HCT116 (cell line): Measurements from ENCODE around the gene NAPSA.

Experiments used
- CBX3 ChIP-seq: IDR thresholded peaks from 2 replicates; pipeline ENCODE4 v1.6.1; 2012; ENCODE audit warnings: low read depth
- EZH2 ChIP-seq: fragments of 200-600 bp; sonication (generic); IDR thresholded peaks from 2 replicates; pipeline ENCODE4 v1.6.1; 2017; ENCODE audit warnings: antibody characterized with exemption, mixed run types
- EZH2phosphoT487 ChIP-seq: fragments of 200-600 bp; IDR thresholded peaks from 2 replicates; pipeline ENCODE4 v1.6.1; 2018; ENCODE audit warnings: antibody characterized with exemption, borderline replicate concordance
- POLR2A ChIP-seq: IDR thresholded peaks from 2 replicates; pipeline ENCODE4 v1.7.0; 2011; ENCODE audit warnings: borderline replicate concordance; ENCODE audit not compliant: insufficient read depth, insufficient read length; ENCODE audit errors: extremely low read depth
- RAD21 ChIP-seq: IDR thresholded peaks from 2 replicates; pipeline ENCODE4 v1.6.1; 2012; ENCODE audit warnings: low read depth, mild to moderate bottlenecking
- TF ChIP-seq, protein P1 (sequence below), 3 experiments: fragments of 200-600 bp in 1 of 3; sonication (generic) in 1 of 3; IDR thresholded peaks in 2 of 3; conservative IDR thresholded peaks in 1 of 3; 2 replicates each; pipeline ENCODE4 v1.5.1; 2012 to 2017; ENCODE audit warnings: low read depth in 2 of 3, low read length in 2 of 3, antibody characterized with exemption in 1 of 3, borderline replicate concordance in 1 of 3, control low read depth in 1 of 3, mild to moderate bottlenecking in 1 of 3, mixed read lengths in 1 of 3, mixed run types in 1 of 3, moderate library complexity in 1 of 3; ENCODE audit not compliant: insufficient read depth in 1 of 3
- TF ChIP-seq, protein P2 (sequence below): IDR thresholded peaks from 2 replicates; pipeline ENCODE4 v1.6.1; 2012

DNA sequence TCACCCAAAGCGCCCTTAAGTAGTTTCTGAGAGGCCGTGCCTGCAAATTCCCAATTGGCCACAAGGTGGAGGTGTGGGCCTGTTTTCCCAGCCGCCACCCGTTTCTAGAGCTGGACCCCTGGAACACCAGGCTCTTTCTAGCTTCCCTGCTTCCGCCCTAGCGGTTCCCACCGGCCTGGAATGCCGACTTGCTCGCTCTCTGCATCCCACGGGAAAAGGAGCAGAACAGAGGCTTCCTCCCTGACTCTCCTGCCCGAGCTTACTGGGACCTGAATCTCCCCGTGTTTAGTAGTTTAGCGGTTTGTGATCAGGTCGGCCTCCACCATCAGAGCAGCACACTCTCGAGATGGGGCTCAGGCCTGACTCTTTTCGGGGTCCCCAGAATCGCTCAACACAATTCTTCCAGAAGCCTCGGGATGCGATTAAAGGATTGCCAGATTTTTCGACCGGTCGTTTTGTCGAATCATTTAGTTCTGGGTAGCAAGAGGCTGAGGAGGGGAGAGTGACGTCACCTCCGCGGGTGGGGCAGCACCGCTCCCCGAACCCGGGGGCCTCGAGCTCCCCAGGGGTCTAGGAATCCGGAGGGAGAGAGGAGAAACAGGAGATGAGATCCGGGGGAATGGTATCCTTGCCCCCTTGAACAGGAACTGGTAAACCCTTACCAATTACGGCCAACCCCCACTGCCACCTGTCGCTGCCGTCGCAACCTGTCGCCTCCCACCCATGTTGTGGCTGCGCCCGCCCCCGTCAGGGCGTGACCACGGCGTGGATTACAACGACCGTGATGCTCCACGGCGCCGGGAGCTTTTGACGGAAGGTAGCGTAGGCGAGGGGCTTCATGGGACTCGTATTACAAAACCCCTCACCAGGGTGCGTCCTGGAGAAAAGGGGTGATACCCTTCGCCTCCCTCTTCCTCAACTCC lies 8.0 kb downstream of the NAPSA start:
- TF ChIP-seq, protein P1, sequence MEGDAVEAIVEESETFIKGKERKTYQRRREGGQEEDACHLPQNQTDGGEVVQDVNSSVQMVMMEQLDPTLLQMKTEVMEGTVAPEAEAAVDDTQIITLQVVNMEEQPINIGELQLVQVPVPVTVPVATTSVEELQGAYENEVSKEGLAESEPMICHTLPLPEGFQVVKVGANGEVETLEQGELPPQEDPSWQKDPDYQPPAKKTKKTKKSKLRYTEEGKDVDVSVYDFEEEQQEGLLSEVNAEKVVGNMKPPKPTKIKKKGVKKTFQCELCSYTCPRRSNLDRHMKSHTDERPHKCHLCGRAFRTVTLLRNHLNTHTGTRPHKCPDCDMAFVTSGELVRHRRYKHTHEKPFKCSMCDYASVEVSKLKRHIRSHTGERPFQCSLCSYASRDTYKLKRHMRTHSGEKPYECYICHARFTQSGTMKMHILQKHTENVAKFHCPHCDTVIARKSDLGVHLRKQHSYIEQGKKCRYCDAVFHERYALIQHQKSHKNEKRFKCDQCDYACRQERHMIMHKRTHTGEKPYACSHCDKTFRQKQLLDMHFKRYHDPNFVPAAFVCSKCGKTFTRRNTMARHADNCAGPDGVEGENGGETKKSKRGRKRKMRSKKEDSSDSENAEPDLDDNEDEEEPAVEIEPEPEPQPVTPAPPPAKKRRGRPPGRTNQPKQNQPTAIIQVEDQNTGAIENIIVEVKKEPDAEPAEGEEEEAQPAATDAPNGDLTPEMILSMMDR (IDR thresholded peaks at IDR 0.05 in 2 of 3, conservative IDR thresholded peaks at IDR 0.05 in 1 of 3; ENCODE audit: borderline replicate concordance in 1 of 3, insufficient read depth in 1 of 3, low read depth in 2 of 3, low read length in 2 of 3) = peak; percentile 67 to 84 (median 83)
- TF ChIP-seq, protein P2, sequence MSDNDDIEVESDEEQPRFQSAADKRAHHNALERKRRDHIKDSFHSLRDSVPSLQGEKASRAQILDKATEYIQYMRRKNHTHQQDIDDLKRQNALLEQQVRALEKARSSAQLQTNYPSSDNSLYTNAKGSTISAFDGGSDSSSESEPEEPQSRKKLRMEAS = no peak
- no peak for TF ChIP-seq CBX3
- TF ChIP-seq POLR2A = no peak
- no peak for TF ChIP-seq EZH2phosphoT487
- TF ChIP-seq RAD21 = peak; percentile 81
- no peak for TF ChIP-seq EZH2
